ENCODE results near the gene FTSJ3. TPM values are rescaled to one million over a fixed set of nuclear protein-coding genes. Genes with fewer than 3 reads are reported as not detected.

Gene FTSJ3
- total RNA-seq, 1 experiment from 2014 or later: 75.9 TPM

DNA sequence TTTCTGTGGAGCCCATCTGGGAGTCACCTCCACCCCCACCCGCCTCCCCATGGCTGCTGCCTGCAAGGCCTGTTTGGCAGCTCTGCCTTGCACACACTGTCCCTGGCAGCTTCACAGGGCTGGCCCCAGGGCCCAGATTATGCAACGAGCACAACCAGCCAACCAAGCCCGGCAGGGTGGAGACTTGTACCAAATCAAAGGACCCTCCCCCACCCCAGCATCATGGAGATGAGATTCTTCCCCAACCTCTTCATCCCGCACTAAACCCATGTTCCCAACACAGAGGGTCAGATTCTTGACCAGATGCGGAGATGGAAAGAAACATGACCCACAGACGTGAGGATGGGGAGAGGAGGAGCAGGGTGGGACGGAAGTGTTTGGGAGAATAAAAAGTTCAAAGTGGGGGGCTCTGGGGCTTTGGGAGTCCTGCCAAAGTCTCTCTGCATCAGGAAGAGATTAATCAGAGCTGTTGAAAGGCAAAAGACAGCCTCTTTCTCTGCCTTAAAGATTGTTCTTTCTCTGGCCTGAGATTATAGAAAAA lies 11.2 kb upstream of the FTSJ3 start:
- H3K27me3 Mint-ChIP-seq (ENCODE audit: insufficient read depth, unreplicated experiment): no peaks in the 10 kb centered on the region
- BruUV-seq (replicated peaks): no TSS peak
- H3K4me1 Mint-ChIP-seq (ENCODE audit: low read depth, unreplicated experiment): peaks cover 20% of the 10 kb centered on the region
- POLR2A ChIA-PET: no interaction called here
- Histone ChIP-seq H3K4me3 (ENCODE audit: low read depth, low read length) (no peak overlapping the region), H3K4me1 (peaks cover 13% of the 10 kb centered on the region), H3K27me3 (replicated peaks; ENCODE audit: control insufficient read depth, insufficient read depth, low read length) (no peaks in the 10 kb centered on the region), H3K9me3 (no peaks in the 10 kb centered on the region), H3K36me3 (ENCODE audit: control insufficient read depth, insufficient read depth, low read length) (peaks cover 12% of the 10 kb centered on the region)
- intact Hi-C loops (cut with micrococcal nuclease; ENCODE audit: unreplicated experiment): no loop called here
- TF ChIP-seq, protein P1, sequence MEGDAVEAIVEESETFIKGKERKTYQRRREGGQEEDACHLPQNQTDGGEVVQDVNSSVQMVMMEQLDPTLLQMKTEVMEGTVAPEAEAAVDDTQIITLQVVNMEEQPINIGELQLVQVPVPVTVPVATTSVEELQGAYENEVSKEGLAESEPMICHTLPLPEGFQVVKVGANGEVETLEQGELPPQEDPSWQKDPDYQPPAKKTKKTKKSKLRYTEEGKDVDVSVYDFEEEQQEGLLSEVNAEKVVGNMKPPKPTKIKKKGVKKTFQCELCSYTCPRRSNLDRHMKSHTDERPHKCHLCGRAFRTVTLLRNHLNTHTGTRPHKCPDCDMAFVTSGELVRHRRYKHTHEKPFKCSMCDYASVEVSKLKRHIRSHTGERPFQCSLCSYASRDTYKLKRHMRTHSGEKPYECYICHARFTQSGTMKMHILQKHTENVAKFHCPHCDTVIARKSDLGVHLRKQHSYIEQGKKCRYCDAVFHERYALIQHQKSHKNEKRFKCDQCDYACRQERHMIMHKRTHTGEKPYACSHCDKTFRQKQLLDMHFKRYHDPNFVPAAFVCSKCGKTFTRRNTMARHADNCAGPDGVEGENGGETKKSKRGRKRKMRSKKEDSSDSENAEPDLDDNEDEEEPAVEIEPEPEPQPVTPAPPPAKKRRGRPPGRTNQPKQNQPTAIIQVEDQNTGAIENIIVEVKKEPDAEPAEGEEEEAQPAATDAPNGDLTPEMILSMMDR (IDR thresholded peaks at IDR 0.05; ENCODE audit: insufficient read depth in 1 of 2, low read depth in 1 of 2, low read length in 1 of 2, severe bottlenecking in 1 of 2, unreplicated experiment in 1 of 2): no peak
- CTCF ChIA-PET: interaction anchor here (0.6 to 0.8 kb wide), 3 partner anchors 9 to 82 kb away, joined by 3 read pairs; no protein-coding TSS in a partner anchor
- H3K36me3 Mint-ChIP-seq (ENCODE audit: insufficient read depth, unreplicated experiment): peaks cover 63% of the 10 kb centered on the region
- no peaks in the 10 kb centered on the region for H3K9me3 Mint-ChIP-seq (ENCODE audit: unreplicated experiment)
- DNase-seq: peak; percentile 64 to 67
- no peak overlapping the region for H3K27ac Mint-ChIP-seq (ENCODE audit: unreplicated experiment)
- peak overlapping the region; percentile 34 for H3K4me3 Mint-ChIP-seq (ENCODE audit: unreplicated experiment)

DNA sequence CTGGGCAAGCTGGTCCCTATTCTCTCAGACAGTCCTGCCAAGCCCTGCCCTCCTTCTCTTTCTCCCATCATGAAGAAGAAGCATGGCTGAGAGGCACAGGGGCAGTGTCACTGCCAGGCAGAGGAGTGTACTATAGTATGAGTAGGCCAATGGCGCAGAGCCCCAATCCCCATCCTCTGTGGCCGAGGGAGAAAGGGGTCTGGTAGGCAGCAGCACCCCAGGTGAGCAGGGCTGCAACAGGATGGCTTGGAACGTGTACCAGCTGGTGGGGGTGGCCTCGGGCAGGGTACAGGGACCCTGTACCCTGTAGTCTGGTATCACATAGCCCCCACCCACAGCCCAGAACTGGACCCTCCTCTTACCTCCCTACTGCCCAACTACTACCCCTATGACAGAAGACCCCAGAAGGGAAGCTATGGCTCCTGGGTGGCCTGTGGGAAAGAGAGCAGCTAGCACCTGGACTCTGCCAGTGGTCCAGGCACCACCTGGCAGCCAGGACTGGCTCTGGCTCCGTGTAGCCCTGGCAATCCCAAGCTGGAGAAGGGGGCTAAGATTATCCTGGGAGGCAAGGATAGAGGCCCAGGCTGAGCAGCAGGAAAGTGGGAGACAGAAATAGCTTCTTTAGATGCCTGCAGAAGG lies 10.6 kb upstream of the FTSJ3 start:
- Mint-ChIP-seq H3K4me1 (ENCODE audit: low read depth, unreplicated experiment) (peaks cover 20% of the 10 kb centered on the region), H3K4me3 (ENCODE audit: unreplicated experiment) (no peak overlapping the region), H3K36me3 (ENCODE audit: insufficient read depth, unreplicated experiment) (peaks cover 64% of the 10 kb centered on the region), H3K27me3 (ENCODE audit: insufficient read depth, unreplicated experiment) (no peaks in the 10 kb centered on the region), H3K27ac (ENCODE audit: unreplicated experiment) (no peak overlapping the region), H3K9me3 (ENCODE audit: unreplicated experiment) (no peaks in the 10 kb centered on the region)
- peaks cover 12% of the 10 kb centered on the region for H3K36me3 ChIP-seq (ENCODE audit: control insufficient read depth, insufficient read depth, low read length)
- no peaks in the 10 kb centered on the region for H3K9me3 ChIP-seq
- H3K4me3 ChIP-seq (ENCODE audit: low read depth, low read length): no peak overlapping the region
- ChIA-PET POLR2A (no interaction called here), CTCF (interaction anchor here (0.7 to 0.8 kb wide), 2 partner anchors 10 to 11 kb away, joined by 3 read pairs; no protein-coding TSS in a partner anchor)
- TF ChIP-seq, protein P1 (IDR thresholded peaks at IDR 0.05; ENCODE audit: insufficient read depth in 1 of 2, low read depth in 1 of 2, low read length in 1 of 2, severe bottlenecking in 1 of 2, unreplicated experiment in 1 of 2): no peak
- H3K4me1 ChIP-seq: peaks cover 9% of the 10 kb centered on the region
- intact Hi-C loops (cut with micrococcal nuclease; ENCODE audit: unreplicated experiment): no loop called here
- no peaks in the 10 kb centered on the region for H3K27me3 ChIP-seq (replicated peaks; ENCODE audit: control insufficient read depth, insufficient read depth, low read length)
- BruUV-seq (replicated peaks): no TSS peak
- no peak for DNase-seq

DNA sequence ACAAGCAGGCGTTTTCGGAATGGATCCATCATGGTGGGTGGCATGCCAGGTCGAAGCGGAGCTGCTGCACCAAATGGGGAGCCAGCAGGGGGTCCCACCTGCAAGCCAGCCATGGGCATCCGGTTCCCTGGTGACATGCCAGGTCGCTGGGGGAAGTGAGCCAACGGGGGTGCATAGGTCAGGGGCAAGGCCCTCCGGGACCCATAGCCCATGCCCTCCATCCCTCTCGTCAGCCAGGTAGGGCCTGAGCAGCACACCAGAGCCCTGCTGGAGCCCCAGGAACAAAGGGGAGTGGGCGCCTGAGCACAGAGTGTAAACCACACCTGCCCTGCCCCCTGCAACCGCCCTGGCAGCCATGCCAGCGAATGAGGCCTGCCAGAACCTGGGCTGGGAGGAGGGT lies 10.0 kb upstream of the FTSJ3 start:
- Mint-ChIP-seq H3K4me3 (ENCODE audit: unreplicated experiment) (no peak overlapping the region), H3K36me3 (ENCODE audit: insufficient read depth, unreplicated experiment) (peaks cover 65% of the 10 kb centered on the region), H3K4me1 (ENCODE audit: low read depth, unreplicated experiment) (peaks cover 20% of the 10 kb centered on the region), H3K9me3 (ENCODE audit: unreplicated experiment) (no peaks in the 10 kb centered on the region), H3K27ac (ENCODE audit: unreplicated experiment) (no peak overlapping the region), H3K27me3 (ENCODE audit: insufficient read depth, unreplicated experiment) (no peaks in the 10 kb centered on the region)
- Histone ChIP-seq H3K4me1 (peaks cover 9% of the 10 kb centered on the region), H3K27me3 (replicated peaks; ENCODE audit: control insufficient read depth, insufficient read depth, low read length) (no peaks in the 10 kb centered on the region), H3K4me3 (ENCODE audit: low read depth, low read length) (no peak overlapping the region), H3K9me3 (no peaks in the 10 kb centered on the region), H3K36me3 (ENCODE audit: control insufficient read depth, insufficient read depth, low read length) (peaks cover 12% of the 10 kb centered on the region)
- no TSS peak for BruUV-seq (replicated peaks)
- DNase-seq: no peak
- ChIA-PET CTCF (no interaction called here), POLR2A (no interaction called here)
- intact Hi-C loops (cut with micrococcal nuclease; ENCODE audit: unreplicated experiment): no loop called here
- TF ChIP-seq, protein P1 (IDR thresholded peaks at IDR 0.05; ENCODE audit: insufficient read depth in 1 of 2, low read depth in 1 of 2, low read length in 1 of 2, severe bottlenecking in 1 of 2, unreplicated experiment in 1 of 2): no peak

All from Caco-2 (cell line).